PC-3 (cell line): ENCODE results near the gene CDH4. TPM values are rescaled to one million over a fixed set of nuclear protein-coding genes. Genes with fewer than 3 reads are reported as not detected.

Experiments used
- ATAC-seq: fragments of 200-7000 bp; cut with Tn5 transposase; 2 replicates; pipeline ENCODE4 v1.9.1; 2020; ENCODE audit warnings: mild to moderate bottlenecking, moderate library complexity
- BruUV-seq: library from RNA; stranded (reverse); fragments of 400-500 nt; replicated peaks from 2 replicates; lab custom pipeline; 2021; lab: Mats Ljungman, UMichigan
- CTCF ChIA-PET: fragments of 300-600 bp; sonication (Branson Sonifier 250); formaldehyde crosslinking; loops from one replicate; lab custom pipeline; 2022; ENCODE audit warnings: antibody characterized with exemption; lab: Charles Lee
- POLR2A ChIA-PET: fragments of 300-600 bp; sonication (Branson Sonifier 250); formaldehyde crosslinking; loops from one replicate; lab custom pipeline; 2022; ENCODE audit warnings: antibody characterized with exemption; ENCODE audit not compliant: unreplicated experiment; lab: Charles Lee
- DNase-seq: peaks from one replicate; pipeline ENCODE4 v3.0.0-alpha.2; 2015
- H2AFZ ChIP-seq: fragments of 300-600 bp; sonication (generic); 2 replicates; pipeline ENCODE4 v1.6.0; 2016; ENCODE audit warnings: antibody characterized with exemption, low read length
- H3F3A ChIP-seq: fragments of 300-600 bp; sonication (generic); one replicate; pipeline ENCODE4 v1.6.0; 2017; ENCODE audit warnings: antibody characterized with exemption, low read length, control low read depth, mild to moderate bottlenecking; ENCODE audit not compliant: unreplicated experiment
- H3K27ac ChIP-seq: fragments of 300-600 bp; sonication (generic); 2 replicates; pipeline ENCODE4 v1.5.1; 2016; ENCODE audit warnings: mild to moderate bottlenecking, low read length
- H3K27me3 ChIP-seq: fragments of 300-600 bp; sonication (generic); 2 replicates; pipeline ENCODE4 v1.6.1; 2016; ENCODE audit warnings: low read length, mixed read lengths
- H3K36me3 ChIP-seq: fragments of 300-600 bp; sonication (generic); 2 replicates; pipeline ENCODE4 v1.6.1; 2016; ENCODE audit warnings: low read depth, mixed run types, low read length, mixed read lengths
- H3K4me1 ChIP-seq: fragments of 300-600 bp; sonication (generic); 2 replicates; pipeline ENCODE4 v1.5.1; 2016; ENCODE audit warnings: low read length; ENCODE audit not compliant: insufficient read depth
- H3K4me2 ChIP-seq: fragments of 300-600 bp; sonication (generic); 2 replicates; pipeline ENCODE4 v1.6.0; 2016; ENCODE audit warnings: low read length
- H3K4me3 ChIP-seq: fragments of 300-600 bp; sonication (generic); 2 replicates; pipeline ENCODE4 v1.5.1; 2016; ENCODE audit warnings: mild to moderate bottlenecking, low read length, mixed read lengths
- H3K79me2 ChIP-seq: fragments of 300-600 bp; sonication (generic); 2 replicates; pipeline ENCODE4 v1.6.1; 2017; ENCODE audit warnings: low read length, mixed read lengths
- H3K9ac ChIP-seq: fragments of 300-600 bp; sonication (generic); 2 replicates; pipeline ENCODE4 v1.6.0; 2016; ENCODE audit warnings: mild to moderate bottlenecking, low read length
- H3K9me2 ChIP-seq: fragments of 300-600 bp; sonication (generic); replicated peaks from 2 replicates; pipeline ENCODE4 v1.6.1; 2016; ENCODE audit warnings: mixed run types, low read length, mixed read lengths
- H3K9me3 ChIP-seq: fragments of 300-600 bp; sonication (generic); 2 replicates; pipeline ENCODE4 v1.6.1; 2016; ENCODE audit warnings: low read length, mixed read lengths
- H4K20me1 ChIP-seq: fragments of 300-600 bp; sonication (generic); 2 replicates; pipeline ENCODE4 v1.6.1; 2016; ENCODE audit warnings: low read length, mixed read lengths
- EZH2 ChIP-seq: fragments of 300-600 bp; sonication (generic); IDR thresholded peaks from one replicate; pipeline ENCODE4 v1.6.1; 2017; ENCODE audit warnings: antibody characterized with exemption, mild to moderate bottlenecking, low read length; ENCODE audit not compliant: unreplicated experiment
- EZH2phosphoT487 ChIP-seq: fragments of 300-600 bp; sonication (generic); IDR thresholded peaks from 2 replicates; pipeline ENCODE4 v1.6.1; 2018; ENCODE audit warnings: mild to moderate bottlenecking, antibody characterized with exemption, low read length, borderline replicate concordance
- intact Hi-C: fragments of 100-400 bp; cut with micrococcal nuclease; formaldehyde crosslinking; loops from 2 replicates; pipeline ENCODE4 v1.9.0; 2023
- total RNA-seq: library from RNA; depleted of rRNA; stranded (reverse); fragments of >200 nt; gene quantifications from 2 replicates; pipeline ENCODE4 v1.2.3, GENCODE V29; 2014
- TF ChIP-seq, protein P1 (sequence below): fragments of 300-600 bp; sonication (generic); conservative IDR thresholded peaks from 2 replicates; pipeline ENCODE4 v1.5.1; 2017; ENCODE audit warnings: antibody characterized with exemption, low read depth, mild to moderate bottlenecking, low read length

The CDH4 gene
- total RNA-seq, 1 experiment from 2014 or later = not detected

- no peak overlapping the region for H3K4me2 ChIP-seq
- H3K9ac ChIP-seq = no peak overlapping the region
- no peaks in the 10 kb centered on the region for H3K79me2 ChIP-seq
- H3K27ac ChIP-seq = no peak overlapping the region
- H3K27me3 ChIP-seq = peaks cover 50% of the 10 kb centered on the region; the same call in 1 of the 2 replicates
- no peaks in the 10 kb centered on the region for H3K36me3 ChIP-seq
- H4K20me1 ChIP-seq = no peaks in the 10 kb centered on the region
- CTCF ChIA-PET = no interaction called here
- H3K4me3 ChIP-seq = no peak overlapping the region
- intact Hi-C loops = no loop called here
- no peak for TF ChIP-seq EZH2
- TF ChIP-seq, protein P1, sequence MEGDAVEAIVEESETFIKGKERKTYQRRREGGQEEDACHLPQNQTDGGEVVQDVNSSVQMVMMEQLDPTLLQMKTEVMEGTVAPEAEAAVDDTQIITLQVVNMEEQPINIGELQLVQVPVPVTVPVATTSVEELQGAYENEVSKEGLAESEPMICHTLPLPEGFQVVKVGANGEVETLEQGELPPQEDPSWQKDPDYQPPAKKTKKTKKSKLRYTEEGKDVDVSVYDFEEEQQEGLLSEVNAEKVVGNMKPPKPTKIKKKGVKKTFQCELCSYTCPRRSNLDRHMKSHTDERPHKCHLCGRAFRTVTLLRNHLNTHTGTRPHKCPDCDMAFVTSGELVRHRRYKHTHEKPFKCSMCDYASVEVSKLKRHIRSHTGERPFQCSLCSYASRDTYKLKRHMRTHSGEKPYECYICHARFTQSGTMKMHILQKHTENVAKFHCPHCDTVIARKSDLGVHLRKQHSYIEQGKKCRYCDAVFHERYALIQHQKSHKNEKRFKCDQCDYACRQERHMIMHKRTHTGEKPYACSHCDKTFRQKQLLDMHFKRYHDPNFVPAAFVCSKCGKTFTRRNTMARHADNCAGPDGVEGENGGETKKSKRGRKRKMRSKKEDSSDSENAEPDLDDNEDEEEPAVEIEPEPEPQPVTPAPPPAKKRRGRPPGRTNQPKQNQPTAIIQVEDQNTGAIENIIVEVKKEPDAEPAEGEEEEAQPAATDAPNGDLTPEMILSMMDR = no peak
- TF ChIP-seq EZH2phosphoT487 = no peak
- DNase-seq (no peak), ATAC-seq (no peak)
- no peaks in the 10 kb centered on the region for H3K4me1 ChIP-seq
- H3K9me2 ChIP-seq = no peaks in the 10 kb centered on the region
- no TSS peak for BruUV-seq
- no peaks in the 10 kb centered on the region for H3F3A ChIP-seq
- H3K9me3 ChIP-seq = no peaks in the 10 kb centered on the region
- POLR2A ChIA-PET = no interaction called here
- no peak overlapping the region for H2AFZ ChIP-seq
Observed at GRCh38 chr20:61352346-61353260, 100.5 kb downstream of the CDH4 start.

- CTCF ChIA-PET = no interaction called here
- no peak for DNase-seq
Observed at GRCh38 chr20:61353261-61354000, 101.4 kb downstream of the CDH4 start.

More at GRCh38 chr20:61353261-61354000, 101.4 kb downstream of the CDH4 start:
- Histone ChIP-seq H3K36me3 (no peaks in the 10 kb centered on the region), H2AFZ (no peak overlapping the region), H3K9ac (no peak overlapping the region), H3K4me1 (no peaks in the 10 kb centered on the region), H3K4me3 (no peak overlapping the region), H3K79me2 (no peaks in the 10 kb centered on the region), H3K4me2 (no peak overlapping the region), H3K27ac (no peak overlapping the region), H4K20me1 (no peaks in the 10 kb centered on the region), H3F3A (no peaks in the 10 kb centered on the region), H3K9me3 (no peaks in the 10 kb centered on the region), H3K9me2 (no peaks in the 10 kb centered on the region), H3K27me3 (peaks cover 53% of the 10 kb centered on the region)
- intact Hi-C loops = no loop called here
- BruUV-seq = no TSS peak
- POLR2A ChIA-PET = no interaction called here
- TF ChIP-seq EZH2 (no peak), EZH2phosphoT487 (no peak)
- TF ChIP-seq, protein P1 = no peak
- no peak for ATAC-seq
